ENCODE results near the gene DNMT1.

GRCh38 chr19:10155839-10156238, 38.9 kb downstream of the DNMT1 start:
- TF ChIP-seq CTCF (IDR thresholded peaks at IDR 0.05) (no peak), POLR2AphosphoS5 (IDR thresholded peaks at IDR 0.05) (no peak), POLR2A (IDR thresholded peaks at IDR 0.05) (no peak), EP300 (IDR thresholded peaks at IDR 0.05; ENCODE audit: low read depth) (no peak)

Measured in transverse colon (tissue), 4 donors.